ENCODE results near the gene SCGB1D1. TPM values are rescaled to one million over a fixed set of nuclear protein-coding genes. Genes with fewer than 3 reads are reported as not detected.

The SCGB1D1 gene
- total and polyA plus RNA-seq, 10 of the 15 experiments (the other 5 are each of a cell fraction or from before 2014, with no cell fraction given) = not detected

- Histone ChIP-seq H3K9me3 (replicated peaks; ENCODE audit: control insufficient read depth, insufficient read depth, low read length) (no peaks in the 10 kb centered on the region), H2AFZ (ENCODE audit: control insufficient read depth, low read depth, low read length) (no peak overlapping the region), H3K36me3 (ENCODE audit: control insufficient read depth in 2 of 2, insufficient read depth in 2 of 2, low read length in 1 of 2) (peaks cover 21 to 29% of the 10 kb centered on the region in 2 experiments; a peak in 3 of 4 replicates), H4K20me1 (ENCODE audit: control insufficient read depth, insufficient read depth) (no peaks in the 10 kb centered on the region; the same call in 1 of the 2 replicates), H3K9ac (ENCODE audit: control insufficient read depth, insufficient read depth, low read length) (no peak overlapping the region), H3K4me3 (no peak overlapping the region), H3K4me1 (ENCODE audit: control insufficient read depth, insufficient read depth, low read length) (no peaks in the 10 kb centered on the region), H3K79me2 (ENCODE audit: control insufficient read depth, insufficient read depth, low read length) (no peaks in the 10 kb centered on the region), H3K27me3 (replicated peaks in 1 of 2; ENCODE audit: control insufficient read depth in 2 of 2, insufficient read depth in 2 of 2, low read length in 1 of 2) (no peaks in the 10 kb centered on the region), H3K27ac (ENCODE audit: control insufficient read depth, insufficient read depth) (no peak overlapping the region), H3K4me2 (ENCODE audit: control insufficient read depth, insufficient read depth) (no peak overlapping the region)
- CTCF ChIA-PET = interaction anchor here (1.4 to 1.8 kb wide), 2 partner anchors 45 to 187 kb away, joined by 3 to 12 read pairs; no protein-coding TSS in a partner anchor
- BruUV-seq (replicated peaks) = no TSS peak
- RAD21 ChIA-PET (ENCODE audit: unreplicated experiment) = interaction anchor here (0.9 kb wide), 1 partner anchor 157 kb away, joined by 3 read pairs; no protein-coding TSS in a partner anchor
- FAIRE-seq (no peak), ATAC-seq (no peak), DNase-seq (ENCODE audit: low read depth, low spot score) (no peak)
- SMC1A ChIA-PET (ENCODE audit: uncharacterized antibody, unreplicated experiment) = interaction anchor here (1.3 kb wide), 1 partner anchor 46 kb away, joined by 4 read pairs; no protein-coding TSS in a partner anchor
- in situ Hi-C loops (cut with MboI) (no loop called here), intact Hi-C loops (cut with micrococcal nuclease; ENCODE audit: unreplicated experiment) (no loop called here)
- WGBS (ENCODE audit: insufficient coverage, insufficient replicate concordance, low lambda C conversion rate, missing lambda C conversion rate) = 67% methylated on average over 3 of the region's 3 CpGs
- POLR2A ChIA-PET = no interaction called here
- no peak for TF ChIP-seq SUZ12 (IDR thresholded peaks at IDR 0.05; ENCODE audit: unreplicated experiment)
- no peak for TF ChIP-seq MTA2 (IDR thresholded peaks at IDR 0.05; ENCODE audit: low read depth)
- no peak for TF ChIP-seq ZNF622 (IDR thresholded peaks at IDR 0.05)
- TF ChIP-seq ZZZ3 (IDR thresholded peaks at IDR 0.05; ENCODE audit: control insufficient read depth, insufficient read length, low read depth) = no peak
- no peak for TF ChIP-seq EGR1 (IDR thresholded peaks at IDR 0.05; ENCODE audit: borderline replicate concordance in 1 of 2, low read depth in 2 of 2, low read length in 2 of 2)
- TF ChIP-seq SREBF1 (IDR thresholded peaks at IDR 0.05; ENCODE audit: low read length) = no peak
- TF ChIP-seq RCOR1 (conservative IDR thresholded peaks at IDR 0.05; ENCODE audit: low read depth, low read length) = no peak
- no peak for TF ChIP-seq RFX5 (IDR thresholded peaks at IDR 0.05; ENCODE audit: low read depth, low read length)
- no peak for TF ChIP-seq SMC3 (IDR thresholded peaks at IDR 0.05; ENCODE audit: borderline replicate concordance, low read length)
- TF ChIP-seq RB1 (IDR thresholded peaks at IDR 0.05; ENCODE audit: borderline replicate concordance) = no peak
- TF ChIP-seq SPI1 (IDR thresholded peaks at IDR 0.05; ENCODE audit: borderline replicate concordance, insufficient read depth, low read depth, low read length) = no peak
- TF ChIP-seq E2F4 (IDR thresholded peaks at IDR 0.05; ENCODE audit: low read depth, low read length) = no peak
- TF ChIP-seq JUND (IDR thresholded peaks at IDR 0.05; ENCODE audit: low read depth, low read length) = no peak
These were observed 36.4 kb upstream of the SCGB1D1 start for GRCh38 chr11:62153617-62154016.

Data from GM12878 (cell line).